Sigmoid colon (tissue), 7 donors: Measurements from ENCODE around the gene BPI. TPM values are rescaled to one million over a fixed set of nuclear protein-coding genes. Genes with fewer than 3 reads are reported as not detected.

Experiments used
- DNase-seq: peaks from one replicate; pipeline ENCODE4 v3.0.0-alpha.2; 2019
- H3K27ac ChIP-seq, 4 donors: fragments of 200-600 bp; sonication (generic); one replicate each; pipeline ENCODE4 v1.5.1; 2016 to 2019; ENCODE audit warnings: mild to moderate bottlenecking in 1 of 4
- H3K27me3 ChIP-seq, 3 donors: fragments of 200-600 bp; sonication (generic); one replicate each; pipeline ENCODE4 v1.5.1; 2019; ENCODE audit warnings: mild to moderate bottlenecking in 1 of 3
- H3K36me3 ChIP-seq, 4 donors: fragments of 200-600 bp; sonication (generic); one replicate each; pipeline ENCODE4 v1.5.1; 2016 to 2019
- H3K4me1 ChIP-seq, 4 donors: fragments of 200-600 bp; sonication (generic); one replicate each; pipeline ENCODE4 v1.5.1; 2017 to 2019
- H3K4me3 ChIP-seq, 4 donors: fragments of 200-600 bp; sonication (generic); one replicate each; pipeline ENCODE4 v1.5.1; 2017 to 2019; ENCODE audit warnings: mild to moderate bottlenecking in 2 of 4, moderate library complexity in 1 of 4
- H3K9me3 ChIP-seq, 4 donors: fragments of 200-600 bp in 3 of 4; sonication (generic) in 3 of 4; one replicate each; pipeline versions ENCODE4 v1.5.1 to v1.6.1; 2013 to 2019
- EP300 ChIP-seq, 4 donors: sonication (generic); formaldehyde crosslinking; IDR thresholded peaks; one replicate each; pipeline ENCODE4 v1.6.1; 2017; ENCODE audit warnings: antibody characterized with exemption in 4 of 4
- POLR2A ChIP-seq, 2 donors: fragments of 450-650 bp; IDR thresholded peaks; one replicate each; pipeline ENCODE4 v1.6.1; 2016; ENCODE audit warnings: antibody characterized with exemption in 2 of 2, mild to moderate bottlenecking in 2 of 2, moderate library complexity in 2 of 2
- POLR2AphosphoS5 ChIP-seq, 4 donors: sonication (generic); formaldehyde crosslinking; IDR thresholded peaks; one replicate each; pipeline ENCODE4 v1.6.1; 2017; ENCODE audit warnings: antibody characterized with exemption in 4 of 4
- WGBS, 2 donors: extraction: QIAGEN DNeasy Blood & Tissue Kit; methylation state at CpG; one replicate each; pipeline ENCODE4 v1.1.7; 2013; 5-methylcytosine and 5-hydroxymethylcytosine counted together
- intact Hi-C: fragments of 100-400 bp; cut with DNase I; formaldehyde crosslinking; loops from one replicate; pipeline ENCODE4 v1.15.1; 2023
- polyA plus RNA-seq, 3 donors: library from polyadenylated mRNA; stranded (reverse); fragments of 200-250 nt; gene quantifications; one replicate each; pipeline ENCODE4 v1.2.3, GENCODE V29; 2013
- total RNA-seq, 4 donors: library from RNA; depleted of rRNA; stranded (reverse); fragments of >200 nt; gene quantifications; one replicate each; pipeline ENCODE4 v1.1.0, GENCODE V29; 2016
- TF ChIP-seq, protein P1 (sequence below), 4 experiments: fragments of 450-650 bp in 3 of 4; fragments of 200-600 bp in 1 of 4; IDR thresholded peaks; one replicate each; pipeline ENCODE4 v1.5.1; 2016 to 2019; ENCODE audit warnings: antibody characterized with exemption in 4 of 4, mild to moderate bottlenecking in 3 of 4, moderate library complexity in 2 of 4
- donor health status: healthy with polysubstance abuse.
- donor health status: Bipolar disorder and iron deficiency.
- donor health status: healthy.

BPI gene
- total and polyA plus RNA-seq, 7 donors = 0.09 to 0.99 TPM; not detected in 5

DNA sequence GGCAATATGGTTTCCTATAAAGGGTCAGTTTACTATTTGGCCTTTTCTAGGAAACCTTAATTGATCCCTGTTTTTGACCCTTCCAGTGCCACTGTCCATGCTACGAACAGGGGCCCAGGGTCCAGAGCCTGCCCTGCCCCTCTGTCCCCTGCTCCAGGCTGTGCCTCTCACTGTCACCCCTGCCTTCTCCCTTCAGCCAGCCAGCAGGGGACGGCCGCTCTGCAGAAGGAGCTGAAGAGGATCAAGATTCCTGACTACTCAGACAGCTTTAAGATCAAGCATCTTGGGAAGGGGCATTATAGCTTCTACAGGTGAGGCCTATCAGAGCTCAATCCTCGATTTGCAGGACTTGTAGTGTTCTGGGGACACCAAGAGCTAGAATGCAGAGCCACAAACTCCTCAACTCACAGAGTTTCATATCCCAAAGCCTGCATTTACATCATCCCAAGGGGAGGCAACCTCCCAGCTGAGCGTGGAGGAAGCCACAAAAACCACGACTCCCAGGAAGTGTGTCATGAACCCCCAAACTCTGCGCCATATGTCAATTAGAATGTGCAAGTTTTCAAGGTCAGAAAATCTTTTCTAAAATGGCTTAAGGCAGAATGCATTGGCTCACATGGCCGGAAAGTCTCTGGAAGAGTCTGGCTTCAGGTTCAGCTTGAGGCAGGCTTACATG is 3.6 kb downstream of the BPI start:
- H3K4me1 ChIP-seq = no peaks in the 10 kb centered on the region
- intact Hi-C loops = no loop called here
- TF ChIP-seq EP300 (IDR thresholded peaks at IDR 0.05) (no peak), POLR2A (IDR thresholded peaks at IDR 0.05) (no peak), POLR2AphosphoS5 (IDR thresholded peaks at IDR 0.05) (no peak)
- TF ChIP-seq, protein P1, sequence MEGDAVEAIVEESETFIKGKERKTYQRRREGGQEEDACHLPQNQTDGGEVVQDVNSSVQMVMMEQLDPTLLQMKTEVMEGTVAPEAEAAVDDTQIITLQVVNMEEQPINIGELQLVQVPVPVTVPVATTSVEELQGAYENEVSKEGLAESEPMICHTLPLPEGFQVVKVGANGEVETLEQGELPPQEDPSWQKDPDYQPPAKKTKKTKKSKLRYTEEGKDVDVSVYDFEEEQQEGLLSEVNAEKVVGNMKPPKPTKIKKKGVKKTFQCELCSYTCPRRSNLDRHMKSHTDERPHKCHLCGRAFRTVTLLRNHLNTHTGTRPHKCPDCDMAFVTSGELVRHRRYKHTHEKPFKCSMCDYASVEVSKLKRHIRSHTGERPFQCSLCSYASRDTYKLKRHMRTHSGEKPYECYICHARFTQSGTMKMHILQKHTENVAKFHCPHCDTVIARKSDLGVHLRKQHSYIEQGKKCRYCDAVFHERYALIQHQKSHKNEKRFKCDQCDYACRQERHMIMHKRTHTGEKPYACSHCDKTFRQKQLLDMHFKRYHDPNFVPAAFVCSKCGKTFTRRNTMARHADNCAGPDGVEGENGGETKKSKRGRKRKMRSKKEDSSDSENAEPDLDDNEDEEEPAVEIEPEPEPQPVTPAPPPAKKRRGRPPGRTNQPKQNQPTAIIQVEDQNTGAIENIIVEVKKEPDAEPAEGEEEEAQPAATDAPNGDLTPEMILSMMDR (IDR thresholded peaks at IDR 0.05) = no peak
- WGBS, 2 donors = 78 to 79% methylated on average over 8 of the region's 8 CpGs
- H3K36me3 ChIP-seq = no peaks in the 10 kb centered on the region
- peaks cover 0 to 33% (median 0%) of the 10 kb centered on the region in 3 donors for H3K27me3 ChIP-seq
- no peak for DNase-seq
- no peak overlapping the region for H3K27ac ChIP-seq
- no peak overlapping the region for H3K4me3 ChIP-seq
- H3K9me3 ChIP-seq = no peaks in the 10 kb centered on the region

DNA sequence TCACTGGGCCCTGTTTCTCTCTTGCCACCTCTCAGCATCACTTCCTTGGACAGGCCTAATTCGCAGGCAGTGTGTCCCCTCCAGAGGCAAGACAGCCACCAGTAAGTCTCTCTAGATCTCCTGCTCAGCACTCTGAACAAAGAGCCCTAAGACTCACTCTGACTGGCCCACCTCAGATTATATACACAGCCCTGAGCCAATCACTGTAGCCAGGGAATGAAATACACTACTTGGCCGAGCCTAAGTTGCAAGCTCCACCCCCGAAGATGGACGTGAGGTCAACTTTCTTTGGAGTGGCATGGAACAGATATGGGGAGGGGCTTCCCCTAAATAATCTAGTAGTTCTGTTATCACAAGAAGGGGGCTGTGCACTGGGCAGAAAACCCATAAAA is 4.1 kb downstream of the BPI start:
- H3K36me3 ChIP-seq = no peaks in the 10 kb centered on the region
- intact Hi-C loops = no loop called here
- WGBS, 2 donors = 56 to 65% methylated on average over 4 of the region's 4 CpGs
- no peaks in the 10 kb centered on the region for H3K9me3 ChIP-seq
- DNase-seq = no peak
- no peak overlapping the region for H3K4me3 ChIP-seq
- H3K4me1 ChIP-seq = no peaks in the 10 kb centered on the region
- H3K27ac ChIP-seq = no peak overlapping the region
- peaks cover 0 to 33% (median 0%) of the 10 kb centered on the region in 3 donors for H3K27me3 ChIP-seq
- no peak for TF ChIP-seq POLR2AphosphoS5 (IDR thresholded peaks at IDR 0.05)
- TF ChIP-seq EP300 (IDR thresholded peaks at IDR 0.05) = no peak
- TF ChIP-seq, protein P1 (IDR thresholded peaks at IDR 0.05) = no peak
- TF ChIP-seq POLR2A (IDR thresholded peaks at IDR 0.05) = no peak

DNA sequence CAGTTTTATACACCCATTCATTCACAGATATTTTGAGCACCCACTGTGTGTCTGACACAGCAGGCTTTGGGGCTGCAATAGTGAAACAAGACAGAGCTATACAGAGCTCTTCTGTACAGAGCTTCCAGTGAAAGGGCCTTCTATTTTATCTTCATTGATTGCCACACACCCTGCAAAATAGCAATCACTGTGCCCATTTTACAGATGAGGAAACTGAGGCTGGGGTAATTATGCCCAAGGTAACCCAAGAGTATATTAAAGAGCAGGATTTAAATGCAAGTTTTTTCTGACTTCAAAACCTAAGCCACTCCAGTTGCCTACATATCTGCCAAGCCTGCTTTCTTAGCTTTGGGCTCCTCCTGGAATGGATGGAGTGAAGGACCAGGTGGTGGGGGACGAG is 4.5 kb downstream of the BPI start:
- H3K4me3 ChIP-seq = no peak overlapping the region
- 39 to 88% methylated on average over 1 of the region's 1 CpG for WGBS, 2 donors
- intact Hi-C loops = no loop called here
- H3K9me3 ChIP-seq = no peaks in the 10 kb centered on the region
- TF ChIP-seq, protein P1 (IDR thresholded peaks at IDR 0.05) = no peak
- TF ChIP-seq EP300 (IDR thresholded peaks at IDR 0.05) = no peak
- no peak for TF ChIP-seq POLR2A (IDR thresholded peaks at IDR 0.05)
- no peak for TF ChIP-seq POLR2AphosphoS5 (IDR thresholded peaks at IDR 0.05)
- no peak overlapping the region for H3K27ac ChIP-seq
- H3K36me3 ChIP-seq = no peaks in the 10 kb centered on the region
- H3K27me3 ChIP-seq = peaks cover 0 to 32% (median 0%) of the 10 kb centered on the region in 3 donors
- DNase-seq = no peak
- no peaks in the 10 kb centered on the region for H3K4me1 ChIP-seq

DNA sequence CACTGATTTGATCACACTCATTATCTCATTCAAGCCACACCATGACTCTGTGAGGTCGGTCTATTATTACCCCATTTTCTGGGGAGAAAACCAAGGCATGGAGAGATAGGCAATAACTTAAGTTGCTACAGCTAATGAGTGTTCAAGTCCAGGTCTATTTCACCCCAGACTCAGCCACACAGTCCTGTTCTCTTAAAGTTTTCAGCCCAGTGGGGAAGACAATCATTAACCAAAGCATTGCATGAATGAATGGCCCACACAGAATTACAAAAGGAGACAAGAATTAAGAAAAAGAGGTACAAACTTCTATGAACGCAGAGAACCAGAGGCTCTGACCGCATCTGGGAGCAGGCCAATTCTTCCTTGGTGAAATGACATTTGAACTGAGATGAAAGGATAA is 7.1 kb downstream of the BPI start:
- no peak for TF ChIP-seq POLR2AphosphoS5 (IDR thresholded peaks at IDR 0.05)
- TF ChIP-seq, protein P1 (IDR thresholded peaks at IDR 0.05) = no peak
- no peak for TF ChIP-seq EP300 (IDR thresholded peaks at IDR 0.05)
- no peak for TF ChIP-seq POLR2A (IDR thresholded peaks at IDR 0.05)
- Histone ChIP-seq H3K4me1 (no peaks in the 10 kb centered on the region), H3K4me3 (no peak overlapping the region), H3K27me3 (peaks cover 0 to 6% (median 0%) of the 10 kb centered on the region in 3 donors), H3K27ac (no peak overlapping the region), H3K9me3 (no peaks in the 10 kb centered on the region), H3K36me3 (no peaks in the 10 kb centered on the region)
- no peak for DNase-seq
- intact Hi-C loops = no loop called here
- 82 to 84% methylated on average over 3 of the region's 3 CpGs for WGBS, 2 donors

DNA sequence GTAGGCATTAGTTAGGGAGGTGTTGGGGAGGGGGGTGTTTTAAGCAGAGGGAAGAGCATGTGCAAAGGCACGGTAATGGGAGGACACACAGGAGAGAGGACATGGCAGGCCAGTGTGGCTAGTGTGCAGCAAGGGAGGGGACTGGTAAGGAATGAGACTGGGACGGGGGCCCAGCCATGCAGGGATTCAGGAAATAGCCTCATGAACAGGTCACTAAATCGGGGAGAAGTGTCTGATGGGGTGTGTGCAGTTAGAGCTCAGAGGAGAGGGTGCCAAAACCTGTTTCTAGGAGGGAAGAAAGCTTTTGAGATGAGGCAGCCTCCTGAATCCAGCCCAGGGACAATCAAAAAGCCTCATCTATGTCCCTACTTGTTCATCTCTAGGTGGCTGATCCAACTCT is 7.5 kb downstream of the BPI start:
- intact Hi-C loops = no loop called here
- H3K27me3 ChIP-seq = peaks cover 0 to 3% (median 0%) of the 10 kb centered on the region in 3 donors
- no peaks in the 10 kb centered on the region for H3K9me3 ChIP-seq
- no peaks in the 10 kb centered on the region for H3K4me1 ChIP-seq
- H3K36me3 ChIP-seq = no peaks in the 10 kb centered on the region
- WGBS, 2 donors = 47 to 60% methylated on average over 3 of the region's 3 CpGs
- no peak for DNase-seq
- H3K27ac ChIP-seq = no peak overlapping the region
- H3K4me3 ChIP-seq = no peak overlapping the region
- TF ChIP-seq POLR2A (IDR thresholded peaks at IDR 0.05) = no peak
